A673 (cell line): ENCODE results near the gene KIF5A.

ENCODE experiments used
- CTCF ChIP-seq: fragments of 300-800, 200-600 bp; sonication (generic); conservative IDR thresholded peaks from 2 replicates; pipeline ENCODE4 v1.5.1; 2017; ENCODE audit warnings: low read depth, mild to moderate bottlenecking, antibody characterized with exemption, low read length, moderate library complexity, mixed read lengths
- EZH2 ChIP-seq: fragments of 200-600 bp; sonication (generic); IDR thresholded peaks from 2 replicates; pipeline ENCODE4 v1.6.1; 2017; ENCODE audit warnings: borderline replicate concordance, low read depth, mild to moderate bottlenecking, mixed read lengths, antibody characterized with exemption, low read length; ENCODE audit not compliant: poor library complexity, severe bottlenecking

GRCh38 chr12:57511161-57511560 is 38.7 kb upstream of the KIF5A start:
- no peak for TF ChIP-seq EZH2
- no peak for TF ChIP-seq CTCF
